ENCODE results near the gene KITLG. TPM values are rescaled to one million over a fixed set of nuclear protein-coding genes. Genes with fewer than 3 reads are reported as not detected.
A peak's percentile ranks its signal among the peaks of the same experiment; 100 is the strongest.
"Not testable (repeated sequence)": the region's sequence is repeated elsewhere in the genome, so short reads cannot be mapped to it uniquely, and the experiment has no call there.

The KITLG gene
- total RNA-seq, 8 experiments from 2014 or later: 2.3 to 26.9 (median 12.0) TPM

- WGBS, 10 experiments: 0 to 73% (median 42%) methylated on average over 1 to 3 of the region's 3 CpGs; no CpG with 5 or more reads in 1 of the 10 experiments
- peak in 3 of 8 experiments; percentile 20 to 66 (median 46) for ATAC-seq (replicated peaks in 6 of 8)
- H3K27ac ChIP-seq: no peak overlapping the region
- H3K4me3 ChIP-seq: no peak overlapping the region
- in situ Hi-C loops (cut with MboI; ENCODE audit: low pct_unique_long_range_greater_than_20kb in 2 of 9, low sequenced_read_pairs in 9 of 9, unreplicated experiment in 9 of 9): no loop called here
- peaks cover 3 to 28% of the 10 kb centered on the region in 2 donors for H3K4me1 ChIP-seq (replicated peaks in 1 of 2)
These were observed 27.6 kb downstream of the KITLG start for GRCh38 chr12:88552610-88553079.

GRCh38 chr12:88549929-88550328, 30.3 kb downstream of the KITLG start:
- H3K4me3 ChIP-seq: no peak overlapping the region
- in situ Hi-C loops (cut with MboI; ENCODE audit: low pct_unique_long_range_greater_than_20kb in 2 of 9, low sequenced_read_pairs in 9 of 9, unreplicated experiment in 9 of 9): no loop called here
- H3K4me1 ChIP-seq (replicated peaks in 1 of 2): peaks cover 3 to 20% of the 10 kb centered on the region in 2 donors
- ATAC-seq (replicated peaks in 6 of 8): no peak
- no peak overlapping the region for H3K27ac ChIP-seq
- 0 to 45% (median 0%) methylated on average over 1 of the region's 1 CpG; no CpG with 5 or more reads in 1 of the 10 experiments for WGBS, 10 experiments

GRCh38 chr12:88547949-88548348, 32.3 kb downstream of the KITLG start:
- H3K4me1 ChIP-seq (replicated peaks in 1 of 2); H3K4me3 ChIP-seq; in situ Hi-C loops (cut with MboI; ENCODE audit: low pct_unique_long_range_greater_than_20kb in 2 of 9, low sequenced_read_pairs in 9 of 9, unreplicated experiment in 9 of 9); H3K27ac ChIP-seq; ATAC-seq (replicated peaks in 6 of 8): not testable (repeated sequence)
- WGBS, 10 experiments: 88 to 100% (median 96%) methylated on average over 1 to 5 of the region's 7 CpGs; no CpG with 5 or more reads in 5 of the 10 experiments

- no peak overlapping the region for H3K27ac ChIP-seq
- peak in 3 of 8 experiments; percentile 62 to 75 (median 72) for ATAC-seq (replicated peaks in 6 of 8)
- H3K4me3 ChIP-seq: no peak overlapping the region
- in situ Hi-C loops (cut with MboI; ENCODE audit: low pct_unique_long_range_greater_than_20kb in 2 of 9, low sequenced_read_pairs in 9 of 9, unreplicated experiment in 9 of 9): no loop called here
- H3K4me1 ChIP-seq (replicated peaks in 1 of 2): no peaks in the 10 kb centered on the region
- WGBS, 10 experiments: 0 to 100% (median 41%) methylated on average over 1 to 2 of the region's 2 CpGs
These were observed 33.4 kb downstream of the KITLG start for GRCh38 chr12:88546853-88547252.

GRCh38 chr12:88546226-88546625, 34.0 kb downstream of the KITLG start:
- no peak for ATAC-seq (replicated peaks in 6 of 8)

GRCh38 chr12:88544991-88545980, 35.0 kb downstream of the KITLG start:
- in situ Hi-C loops (cut with MboI; ENCODE audit: low pct_unique_long_range_greater_than_20kb in 2 of 9, low sequenced_read_pairs in 9 of 9, unreplicated experiment in 9 of 9): no loop called here
- Histone ChIP-seq H3K4me1 (replicated peaks in 1 of 2) (no peaks in the 10 kb centered on the region), H3K27ac (no peak overlapping the region), H3K4me3 (no peak overlapping the region)
- 34 to 97% (median 86%) methylated on average over 4 to 10 of the region's 10 CpGs for WGBS, 10 experiments
- ATAC-seq (replicated peaks in 6 of 8): peak in 2 of 8 experiments; percentile 53 to 77

More at GRCh38 chr12:88546226-88546625, 34.0 kb downstream of the KITLG start:
- Histone ChIP-seq H3K4me3 (no peak overlapping the region), H3K27ac (no peak overlapping the region), H3K4me1 (replicated peaks in 1 of 2) (no peaks in the 10 kb centered on the region)
- WGBS, 10 experiments: 8 to 100% (median 87%) methylated on average over 1 to 2 of the region's 2 CpGs; no CpG with 5 or more reads in 2 of the 10 experiments
- in situ Hi-C loops (cut with MboI; ENCODE audit: low pct_unique_long_range_greater_than_20kb in 2 of 9, low sequenced_read_pairs in 9 of 9, unreplicated experiment in 9 of 9): no loop called here

GRCh38 chr12:88539893-88540292, 40.4 kb downstream of the KITLG start:
- ATAC-seq (replicated peaks in 6 of 8): no peak
- H3K27ac ChIP-seq: no peak overlapping the region
- H3K4me3 ChIP-seq: no peak overlapping the region
- H3K4me1 ChIP-seq (replicated peaks in 1 of 2): no peaks in the 10 kb centered on the region
- in situ Hi-C loops (cut with MboI; ENCODE audit: low pct_unique_long_range_greater_than_20kb in 2 of 9, low sequenced_read_pairs in 9 of 9, unreplicated experiment in 9 of 9): no loop called here
- WGBS, 10 experiments: 0% methylated on average over 1 of the region's 1 CpG; no CpG with 5 or more reads in 7 of the 10 experiments

- in situ Hi-C loops (cut with MboI; ENCODE audit: low pct_unique_long_range_greater_than_20kb in 2 of 9, low sequenced_read_pairs in 9 of 9, unreplicated experiment in 9 of 9): no loop called here
- H3K27ac ChIP-seq: no peak overlapping the region
- no peak for ATAC-seq (replicated peaks in 6 of 8)
- no peak overlapping the region for H3K4me3 ChIP-seq
- no peaks in the 10 kb centered on the region for H3K4me1 ChIP-seq (replicated peaks in 1 of 2)
- 70 to 100% (median 94%) methylated on average over 1 to 2 of the region's 2 CpGs for WGBS, 10 experiments
These were observed 41.6 kb downstream of the KITLG start for GRCh38 chr12:88538697-88539096.

- 17 to 100% (median 100%) methylated on average over 1 of the region's 1 CpG; no CpG with 5 or more reads in 2 of the 10 experiments for WGBS, 10 experiments
- in situ Hi-C loops (cut with MboI; ENCODE audit: low pct_unique_long_range_greater_than_20kb in 2 of 9, low sequenced_read_pairs in 9 of 9, unreplicated experiment in 9 of 9): no loop called here
- Histone ChIP-seq H3K4me1 (replicated peaks in 1 of 2) (no peaks in the 10 kb centered on the region), H3K4me3 (no peak overlapping the region), H3K27ac (no peak overlapping the region)
- ATAC-seq (replicated peaks in 6 of 8): no peak
These were observed 42.0 kb downstream of the KITLG start for GRCh38 chr12:88538250-88538649.

GRCh38 chr12:88530868-88531267, 49.4 kb downstream of the KITLG start:
- H3K27ac ChIP-seq: no peak overlapping the region
- WGBS, 10 experiments: 56 to 100% (median 93%) methylated on average over 1 of the region's 1 CpG; no CpG with 5 or more reads in 3 of the 10 experiments
- peaks cover 0 to 5% of the 10 kb centered on the region in 2 donors for H3K4me1 ChIP-seq (replicated peaks in 1 of 2)
- in situ Hi-C loops (cut with MboI; ENCODE audit: low pct_unique_long_range_greater_than_20kb in 2 of 9, low sequenced_read_pairs in 9 of 9, unreplicated experiment in 9 of 9): no loop called here
- ATAC-seq (replicated peaks in 6 of 8): no peak
- H3K4me3 ChIP-seq: no peak overlapping the region

GRCh38 chr12:88529531-88530488, 50.5 kb downstream of the KITLG start:
- 44 to 87% (median 63%) methylated on average over 2 to 9 of the region's 9 CpGs for WGBS, 10 experiments
- peak in 1 of 8 experiments; percentile 30 for ATAC-seq (replicated peaks in 6 of 8)
- peaks cover 0 to 5% of the 10 kb centered on the region in 2 donors for H3K4me1 ChIP-seq (replicated peaks in 1 of 2)
- H3K4me3 ChIP-seq: no peak overlapping the region
- no peak overlapping the region for H3K27ac ChIP-seq
- in situ Hi-C loops (cut with MboI; ENCODE audit: low pct_unique_long_range_greater_than_20kb in 2 of 9, low sequenced_read_pairs in 9 of 9, unreplicated experiment in 9 of 9): no loop called here

- peak in 2 of 8 experiments; percentile 22 to 50 for ATAC-seq (replicated peaks in 6 of 8)
- H3K4me3 ChIP-seq: no peak overlapping the region
- 62 to 100% (median 94%) methylated on average over 1 to 7 of the region's 7 CpGs; no CpG with 5 or more reads in 1 of the 10 experiments for WGBS, 10 experiments
These were observed 57.3 kb downstream of the KITLG start for GRCh38 chr12:88522961-88523360.

More at GRCh38 chr12:88522961-88523360, 57.3 kb downstream of the KITLG start:
- H3K4me1 ChIP-seq (replicated peaks in 1 of 2): no peaks in the 10 kb centered on the region
- no peak overlapping the region for H3K27ac ChIP-seq
- in situ Hi-C loops (cut with MboI; ENCODE audit: low pct_unique_long_range_greater_than_20kb in 2 of 9, low sequenced_read_pairs in 9 of 9, unreplicated experiment in 9 of 9): no loop called here

Data from motor neuron (in vitro differentiated cells).